HUDEP-2 (cell line): ENCODE data around the gene MYH6.

ENCODE experiments used
- DNase-seq, 76 experiments: peaks; one replicate each; lab custom pipeline; 2025; ENCODE audit not compliant: unreplicated experiment in 76 of 76; lab: John Stamatoyannopoulos, UW

Gene MYH6

DNA sequence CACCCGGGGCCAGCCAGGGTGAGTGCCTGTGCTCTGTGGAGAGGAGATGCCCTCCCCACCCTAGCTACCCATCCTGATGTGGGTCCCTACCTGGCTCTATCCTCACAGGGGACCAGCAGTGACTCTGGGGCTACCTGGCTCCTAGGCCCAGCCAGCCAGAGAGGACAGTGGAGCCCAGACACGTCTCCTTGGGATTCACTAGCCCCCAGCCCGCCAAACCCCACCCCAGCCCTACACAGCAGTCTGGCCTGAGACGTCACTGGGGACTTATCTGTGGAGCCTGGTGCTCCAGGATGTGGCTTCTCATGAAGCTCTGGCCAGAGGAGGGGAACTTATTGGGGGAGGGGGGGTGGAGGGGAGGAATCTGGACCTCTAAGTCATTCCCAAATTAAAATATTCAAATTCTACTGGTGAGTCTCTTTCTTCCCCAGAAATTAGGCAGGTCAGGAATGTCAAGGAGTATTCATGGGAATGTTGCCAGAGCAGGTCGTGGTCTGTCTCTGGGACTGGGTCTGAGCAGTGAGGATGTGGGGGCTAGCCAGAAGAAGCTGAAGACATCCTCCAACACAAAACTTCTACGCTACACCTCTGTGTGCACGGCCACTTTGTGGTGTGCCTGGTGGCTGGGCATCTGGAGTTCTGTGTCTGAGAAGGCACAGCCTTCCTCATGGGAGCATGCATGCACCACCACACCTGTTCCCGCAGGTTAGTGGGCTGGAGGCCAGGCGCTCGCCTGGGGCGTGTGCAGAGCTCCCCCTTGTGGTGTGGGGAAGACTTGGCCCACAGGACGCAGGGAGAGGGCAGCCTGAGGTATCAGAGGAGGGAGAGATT lies 28.5 kb downstream of the MYH6 start:
- DNase-seq = peak in 39 of 76 experiments; percentile 0 to 55 (median 22)

DNA sequence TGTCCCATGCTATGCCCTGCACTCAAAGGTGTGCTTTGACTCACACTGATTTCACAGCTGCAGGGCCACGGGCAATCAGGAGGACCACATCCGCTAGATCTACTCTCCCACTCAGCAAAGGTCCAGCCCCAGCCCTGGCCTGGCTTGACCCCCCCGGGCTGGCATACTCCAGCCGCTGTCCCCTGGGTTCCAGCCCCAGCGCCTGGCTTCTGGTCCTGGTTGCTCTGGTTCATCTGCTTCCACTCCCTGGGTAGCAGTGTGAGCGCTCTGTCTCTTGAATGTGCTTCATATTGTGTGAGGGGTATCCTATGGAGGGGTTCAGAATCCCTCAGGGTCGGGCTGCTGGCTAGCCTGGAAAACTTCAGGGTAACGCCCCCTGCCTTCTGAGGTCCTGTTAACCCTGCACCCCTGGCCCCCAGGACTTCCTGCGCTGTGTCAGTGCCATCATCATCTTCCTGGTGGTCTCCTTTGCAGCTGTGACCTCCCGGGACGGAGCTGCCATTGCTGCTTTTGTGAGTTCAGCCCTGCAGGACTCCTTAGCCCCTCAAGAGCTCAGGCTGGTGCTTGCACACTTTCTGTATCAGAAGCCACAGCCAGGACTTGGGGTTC lies 29.4 kb downstream of the MYH6 start:
- no peak for DNase-seq

DNA sequence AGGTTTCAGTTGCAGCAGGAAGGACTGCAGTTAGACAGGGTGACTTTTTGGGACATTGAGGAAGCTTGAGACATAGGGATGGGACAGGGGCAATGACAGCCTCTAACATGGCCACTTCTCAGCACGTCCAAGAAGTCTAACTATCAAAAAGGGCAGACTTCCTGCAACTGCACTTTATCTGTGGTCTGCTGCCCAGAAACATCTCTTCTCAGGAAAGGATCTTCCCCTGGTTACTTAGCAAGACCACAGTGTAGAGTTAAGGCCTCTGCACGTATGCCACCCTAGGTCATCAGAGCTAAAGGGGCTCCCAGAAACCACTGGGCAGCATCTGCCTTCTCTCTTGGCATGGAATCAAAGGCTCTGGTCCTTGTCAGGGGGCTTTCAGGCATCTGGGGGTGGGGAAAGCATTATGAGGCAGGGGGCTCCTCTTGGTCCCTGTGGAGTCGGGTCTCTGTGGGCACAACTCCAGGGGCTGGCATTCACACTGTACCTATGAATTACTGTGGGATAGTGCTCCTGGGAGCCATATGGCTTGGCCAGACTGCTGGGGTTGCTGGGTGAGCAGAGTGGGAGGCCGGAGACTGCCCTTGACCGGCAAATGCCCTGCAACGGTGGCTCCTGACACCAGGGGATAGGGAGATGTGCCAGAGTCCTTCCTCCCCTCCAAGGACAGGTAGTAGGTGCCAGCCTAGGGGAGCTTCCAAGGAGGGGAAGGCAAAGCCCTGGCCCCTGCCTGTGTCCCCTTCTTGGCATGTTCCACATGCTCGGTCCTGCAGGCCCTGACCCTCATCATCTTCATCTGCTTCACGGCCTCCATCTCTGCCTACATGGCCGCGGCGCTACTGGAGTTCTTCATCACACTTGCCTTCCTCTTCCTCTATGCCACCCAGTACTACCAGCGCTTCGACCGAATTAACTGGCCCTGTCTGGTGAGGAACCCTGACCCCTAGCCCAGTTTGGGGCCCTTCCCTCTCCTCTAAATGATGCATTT lies 30.2 kb downstream of the MYH6 start:
- no peak for DNase-seq

DNA sequence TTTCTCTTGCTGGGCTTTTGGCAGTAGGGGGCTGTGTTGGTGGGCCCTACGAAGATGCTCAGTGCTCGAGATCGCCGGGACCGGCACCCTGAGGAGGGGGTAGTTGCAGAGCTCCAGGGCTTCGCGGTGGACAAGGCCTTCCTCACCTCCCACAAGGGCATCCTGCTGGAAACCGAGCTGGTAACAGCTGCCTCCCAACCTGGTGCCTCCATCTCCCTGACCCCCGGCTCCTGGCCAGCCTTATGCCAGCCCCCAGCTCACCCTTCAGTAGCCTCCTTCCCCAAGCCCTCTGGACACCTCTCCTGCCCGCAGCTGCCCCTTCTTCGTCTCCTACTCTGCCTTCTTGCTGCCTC lies 30.9 kb downstream of the MYH6 start:
- no peak for DNase-seq

DNA sequence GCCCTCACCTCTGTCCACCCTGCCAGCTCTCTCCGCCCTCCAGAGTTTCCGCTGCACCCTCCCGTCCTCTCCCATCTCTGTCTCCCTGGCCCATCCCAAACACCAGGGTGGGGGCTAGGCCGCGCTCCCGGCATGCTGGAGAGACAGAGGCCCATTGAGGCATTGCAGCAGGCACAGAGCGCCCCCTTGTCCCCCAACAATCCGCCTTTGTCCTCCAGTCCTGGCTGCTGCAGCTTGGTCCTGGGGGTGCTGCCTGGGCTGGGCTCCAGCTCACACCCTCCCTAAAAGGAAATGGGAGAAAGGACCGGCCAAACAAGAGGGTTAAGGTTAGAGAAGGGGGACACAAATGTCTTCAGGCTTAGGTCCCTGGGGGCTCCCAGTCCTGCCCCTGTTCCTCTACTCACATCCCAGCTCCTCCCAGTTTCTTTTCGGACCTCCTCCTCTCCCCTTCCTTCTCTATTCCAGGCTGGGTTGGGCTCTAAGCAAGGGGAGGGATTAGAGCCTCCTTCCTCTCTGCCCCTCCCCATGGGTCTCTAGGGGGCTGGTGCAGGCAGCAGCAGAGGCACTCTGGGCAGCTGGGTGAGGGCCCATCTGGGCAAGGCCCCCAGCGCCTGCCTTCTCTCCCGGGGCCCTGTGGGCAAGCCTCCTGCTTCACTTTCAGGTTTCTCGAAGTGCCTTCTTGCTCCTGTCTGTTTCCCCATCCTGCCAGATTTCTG lies 31.4 kb downstream of the MYH6 start, which contains the start of gene CMTM5:
TSS of gene CMTM5 (plus strand) at position 565 of the 716 bp plus-strand sequence. CDS start 206 bp downstream, outside the sequence.
- DNase-seq = no peak

DNA sequence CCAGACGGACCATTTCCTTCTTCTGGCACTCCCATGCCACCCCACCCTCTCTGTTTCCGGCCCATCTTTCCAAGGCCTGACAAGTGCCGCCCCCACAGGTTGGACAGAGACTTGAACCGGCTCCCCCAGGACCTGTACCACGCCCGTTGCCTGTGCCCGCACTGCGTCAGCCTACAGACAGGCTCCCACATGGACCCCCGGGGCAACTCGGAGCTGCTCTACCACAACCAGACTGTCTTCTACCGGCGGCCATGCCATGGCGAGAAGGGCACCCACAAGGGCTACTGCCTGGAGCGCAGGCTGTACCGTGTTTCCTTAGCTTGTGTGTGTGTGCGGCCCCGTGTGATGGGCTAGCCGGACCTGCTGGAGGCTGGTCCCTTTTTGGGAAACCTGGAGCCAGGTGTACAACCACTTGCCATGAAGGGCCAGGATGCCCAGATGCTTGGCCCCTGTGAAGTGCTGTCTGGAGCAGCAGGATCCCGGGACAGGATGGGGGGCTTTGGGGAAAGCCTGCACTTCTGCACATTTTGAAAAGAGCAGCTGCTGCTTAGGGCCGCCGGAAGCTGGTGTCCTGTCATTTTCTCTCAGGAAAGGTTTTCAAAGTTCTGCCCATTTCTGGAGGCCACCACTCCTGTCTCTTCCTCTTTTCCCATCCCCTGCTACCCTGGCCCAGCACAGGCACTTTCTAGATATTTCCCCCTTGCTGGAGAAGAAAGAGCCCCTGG lies 32.4 kb downstream of the MYH6 start:
- no peak for DNase-seq

DNA sequence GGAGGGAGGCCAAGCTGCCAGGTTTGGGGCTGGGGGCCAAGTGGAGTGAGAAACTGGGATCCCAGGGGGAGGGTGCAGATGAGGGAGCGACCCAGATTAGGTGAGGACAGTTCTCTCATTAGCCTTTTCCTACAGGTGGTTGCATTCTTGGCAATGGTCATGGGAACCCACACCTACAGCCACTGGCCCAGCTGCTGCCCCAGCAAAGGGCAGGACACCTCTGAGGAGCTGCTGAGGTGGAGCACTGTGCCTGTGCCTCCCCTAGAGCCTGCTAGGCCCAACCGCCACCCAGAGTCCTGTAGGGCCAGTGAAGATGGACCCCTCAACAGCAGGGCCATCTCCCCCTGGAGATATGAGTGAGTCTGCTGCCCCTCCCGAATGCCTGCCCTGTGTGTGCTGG lies 35.0 kb downstream of the MYH6 start:
- no peak for DNase-seq

DNA sequence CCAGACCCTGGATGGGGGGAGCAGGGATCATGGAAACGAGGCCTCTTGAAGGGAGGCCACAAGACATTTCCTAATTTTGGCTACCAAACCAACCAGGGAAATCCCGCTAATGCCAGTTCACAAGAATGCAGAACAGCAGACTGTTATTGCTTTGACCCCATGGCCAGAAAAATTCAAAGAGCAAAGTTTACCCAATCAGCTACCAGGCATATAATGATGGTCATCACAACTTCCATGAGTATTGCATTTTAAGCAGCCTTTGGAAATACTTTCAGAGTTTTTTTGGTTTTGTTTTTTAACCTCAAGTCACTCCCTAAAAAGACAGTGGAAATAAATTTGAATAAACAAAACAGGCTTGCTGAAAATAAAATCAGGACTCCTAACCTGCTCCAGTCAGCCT lies 35.6 kb downstream of the MYH6 start, which contains the start of gene IL25:
TSS of gene IL25 (plus strand) at position 301 of the 400 bp plus-strand sequence.
- no peak for DNase-seq

DNA sequence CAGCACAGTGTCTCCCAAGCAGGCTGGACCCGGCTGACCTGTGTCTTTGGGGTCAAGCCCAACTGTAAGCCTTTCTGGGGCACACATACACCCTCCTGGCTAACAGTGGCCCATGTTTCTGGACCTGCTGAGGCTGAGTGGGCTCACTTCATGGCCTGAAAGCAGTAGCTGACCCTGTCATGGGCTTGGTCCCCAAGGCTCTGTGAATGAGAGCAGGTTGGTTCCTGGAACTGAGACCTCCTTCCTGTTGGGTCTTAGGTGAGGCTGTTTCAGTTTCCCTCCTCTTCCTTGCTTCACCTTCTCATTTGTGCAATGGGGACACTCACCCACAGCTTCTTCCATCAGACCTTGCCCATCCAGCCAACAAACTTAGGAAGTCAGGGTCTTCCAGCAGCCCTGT lies 36.2 kb downstream of the MYH6 start:
- DNase-seq = no peak

DNA sequence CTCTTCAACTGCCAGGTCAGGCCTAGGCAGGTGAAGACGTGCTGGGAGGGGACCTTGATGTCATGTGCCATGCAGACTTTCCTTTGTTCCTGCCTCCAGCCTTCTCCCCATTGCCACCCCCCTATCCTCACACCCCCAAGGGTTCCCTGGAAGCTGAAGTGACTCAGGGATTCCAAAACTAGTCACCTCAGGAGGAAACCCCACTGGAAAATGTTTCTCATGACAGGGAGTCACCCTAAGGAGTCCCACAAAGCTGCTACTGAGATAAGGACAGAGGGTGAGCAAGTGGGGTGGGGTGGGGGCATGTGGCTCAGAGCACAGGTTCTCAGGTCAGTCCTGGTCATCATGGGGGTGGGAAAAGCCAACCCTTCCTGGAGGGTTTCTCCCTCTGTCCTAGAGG lies 37.9 kb downstream of the MYH6 start:
- DNase-seq = no peak

DNA sequence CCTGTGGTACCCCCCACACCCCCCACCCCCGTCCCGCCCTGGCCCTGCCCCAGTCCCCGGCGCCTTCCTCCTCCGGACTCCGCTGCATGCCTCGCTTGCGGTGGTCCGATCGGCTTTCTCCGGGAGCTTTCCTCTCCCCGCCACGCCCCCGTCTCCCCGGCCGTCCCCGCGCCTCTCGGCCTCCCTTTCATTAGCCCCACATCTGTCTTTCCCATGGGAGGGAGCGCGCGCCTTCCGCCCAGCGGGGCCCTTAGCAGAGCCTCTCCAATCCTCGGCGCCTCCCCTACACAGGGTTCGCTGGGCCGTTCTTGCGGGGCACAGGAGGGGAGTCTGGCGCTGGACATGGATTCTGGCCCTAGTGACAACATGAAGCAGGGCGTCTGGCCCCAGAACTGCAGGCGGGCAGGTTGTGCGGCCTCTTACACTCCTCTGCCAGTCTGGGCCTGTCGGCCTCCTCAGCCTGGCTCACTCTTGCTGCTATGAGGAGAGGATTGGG lies 41.6 kb downstream of the MYH6 start:
- DNase-seq = no peak

DNA sequence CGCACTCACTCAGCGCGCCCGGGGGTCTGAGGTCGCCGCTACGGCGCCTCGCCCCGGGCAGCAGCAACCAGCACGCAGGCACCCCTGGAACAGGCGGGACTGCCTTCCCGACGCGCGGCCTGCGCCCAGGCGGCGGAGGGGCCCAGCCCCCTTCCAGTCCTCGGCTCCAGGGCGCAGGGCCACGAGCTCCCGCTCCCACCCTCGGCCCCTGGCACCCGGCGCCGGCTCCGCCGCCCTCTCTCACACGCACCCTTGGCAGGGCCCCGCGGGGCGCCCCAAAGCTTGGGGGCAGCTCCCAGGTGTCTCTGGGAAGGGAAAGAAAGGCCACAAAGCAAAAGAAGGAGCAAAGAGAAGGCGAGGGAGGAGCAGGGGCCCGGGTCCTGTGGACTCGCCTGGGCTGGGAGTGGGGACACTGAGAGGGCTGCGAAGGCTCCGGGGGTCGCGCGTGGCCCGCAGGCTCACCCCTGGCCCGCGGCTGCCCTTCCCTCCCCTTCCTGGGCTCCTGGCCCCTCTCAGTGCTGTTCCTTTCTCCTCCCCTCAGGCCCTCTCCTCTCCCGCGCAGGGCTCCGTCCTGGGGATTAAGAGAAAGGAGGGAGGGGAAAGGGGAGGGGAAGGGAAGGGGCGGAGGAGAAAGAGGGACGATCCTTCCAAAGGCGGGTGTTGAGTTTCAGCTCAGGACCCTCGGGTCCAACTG lies 42.2 kb downstream of the MYH6 start:
- DNase-seq = no peak

DNA sequence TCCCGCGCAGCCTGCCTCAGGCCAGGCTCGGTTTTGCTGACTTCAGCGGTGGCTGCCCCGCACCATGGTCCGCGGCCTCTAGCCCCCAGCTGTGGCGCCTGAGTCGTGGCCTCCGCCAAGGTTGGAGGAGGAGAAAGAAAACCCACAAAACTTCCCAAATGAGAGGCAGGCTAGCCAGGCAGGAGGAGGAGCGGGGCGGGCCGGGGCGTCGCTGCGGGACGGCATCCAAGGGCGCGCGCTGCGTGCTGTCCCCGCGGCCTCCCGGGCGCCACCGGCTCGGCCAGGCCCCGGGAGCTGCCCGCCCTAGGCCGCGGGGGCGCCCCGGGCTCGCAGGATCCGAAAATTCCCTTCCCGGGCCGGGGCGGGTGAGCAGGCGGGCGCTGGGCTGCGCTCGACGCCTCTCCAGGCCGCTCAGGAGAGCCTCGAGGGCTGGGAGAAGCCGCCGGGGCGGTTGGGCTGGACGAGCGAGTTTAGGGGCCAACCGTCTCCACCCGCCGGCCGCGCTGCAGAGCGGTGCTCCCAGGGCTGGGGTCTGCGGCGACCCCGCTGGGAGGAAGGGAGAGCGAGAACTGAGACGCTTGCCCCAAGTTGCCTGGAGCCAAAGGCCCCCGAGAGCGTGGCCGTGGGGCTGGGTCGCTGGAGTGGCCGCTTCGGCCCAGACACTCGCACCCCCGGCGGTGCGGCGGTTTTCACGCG lies 42.9 kb downstream of the MYH6 start, which contains the start of gene EFS:
TSS of gene EFS (minus strand) at position 137 of the 696 bp plus-strand sequence. CDS start 147 bp downstream, outside the sequence.
- no peak for DNase-seq

DNA sequence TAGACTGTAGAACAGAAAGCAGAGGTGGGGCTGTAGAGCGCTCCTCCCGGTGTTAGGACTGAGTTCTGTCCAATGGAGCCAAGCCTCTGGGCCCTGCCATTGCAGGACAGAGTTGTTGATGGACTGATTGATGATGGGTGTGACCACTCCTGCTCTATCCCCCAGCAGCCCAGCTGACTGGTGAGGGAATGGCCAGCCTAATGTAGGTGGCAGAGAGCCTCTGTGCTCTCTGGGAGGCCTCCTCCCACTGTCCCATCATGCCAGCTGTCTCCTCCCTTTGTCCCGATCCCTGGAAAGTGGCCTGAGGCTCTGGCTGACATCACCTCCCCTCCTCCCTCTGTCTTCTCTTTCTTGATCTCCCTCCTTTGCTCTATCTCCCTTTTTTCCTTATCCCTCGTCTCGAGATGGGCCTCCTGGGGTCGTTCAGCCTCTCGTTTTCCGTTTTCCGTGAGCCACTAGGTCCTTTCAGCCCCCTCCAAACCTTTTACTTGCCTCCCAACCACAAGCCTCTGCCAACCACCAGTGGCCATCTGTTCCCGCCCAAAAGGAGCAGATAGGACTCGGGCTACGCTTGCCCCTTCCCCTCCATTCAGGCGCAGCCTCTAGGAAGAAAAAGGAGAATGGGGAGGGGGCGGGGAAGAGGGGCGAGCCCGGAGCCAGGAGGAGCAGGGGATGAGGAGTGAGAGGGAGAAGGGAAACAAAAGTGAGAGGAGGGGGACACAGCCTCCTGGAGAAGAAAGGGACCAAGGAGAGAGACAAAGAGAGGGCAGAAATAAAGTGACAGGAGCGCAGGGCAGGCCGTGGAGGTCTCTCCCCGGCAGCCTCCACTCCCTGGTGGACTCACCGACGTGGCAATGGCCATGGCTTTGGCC lies 43.7 kb downstream of the MYH6 start:
- DNase-seq = no peak

DNA sequence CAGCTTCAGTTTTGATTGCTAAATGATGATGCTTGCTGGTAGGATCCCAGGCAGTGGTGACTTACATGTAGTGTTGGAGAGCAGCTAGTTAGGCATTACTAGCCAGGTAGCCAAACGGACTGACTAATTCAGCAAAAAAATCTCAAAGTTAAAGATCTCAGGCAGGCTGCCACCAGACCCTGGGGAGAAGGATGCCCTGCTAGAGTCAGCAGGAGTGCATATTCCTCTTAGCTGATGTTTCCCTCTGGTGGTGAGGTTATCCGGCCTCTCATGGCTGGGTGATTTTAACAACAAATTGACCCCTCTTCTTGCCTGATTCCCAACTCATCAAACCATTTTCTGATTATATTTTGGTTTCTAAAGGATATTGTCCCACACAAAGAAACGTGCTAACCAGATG lies 45.9 kb downstream of the MYH6 start:
- DNase-seq = no peak

DNA sequence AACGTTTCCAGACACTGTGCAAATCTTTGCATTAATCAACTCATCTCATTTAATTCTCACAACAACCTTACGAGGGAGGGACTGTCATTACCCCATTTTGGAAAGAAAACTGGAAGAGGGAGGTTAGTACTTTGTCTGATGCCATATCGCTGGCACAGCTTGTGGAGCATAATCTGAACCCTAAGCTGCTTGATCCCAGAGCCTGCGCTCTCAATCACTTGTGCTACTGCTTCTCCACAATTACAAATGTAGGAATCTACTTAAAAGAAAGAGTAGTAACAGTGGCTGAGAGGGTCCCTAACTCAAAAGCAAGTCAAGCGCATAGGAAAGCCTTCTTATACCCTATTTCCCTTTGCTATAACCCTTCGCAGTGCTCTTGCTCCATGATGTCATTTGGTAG lies 46.3 kb downstream of the MYH6 start:
- no peak for DNase-seq

DNA sequence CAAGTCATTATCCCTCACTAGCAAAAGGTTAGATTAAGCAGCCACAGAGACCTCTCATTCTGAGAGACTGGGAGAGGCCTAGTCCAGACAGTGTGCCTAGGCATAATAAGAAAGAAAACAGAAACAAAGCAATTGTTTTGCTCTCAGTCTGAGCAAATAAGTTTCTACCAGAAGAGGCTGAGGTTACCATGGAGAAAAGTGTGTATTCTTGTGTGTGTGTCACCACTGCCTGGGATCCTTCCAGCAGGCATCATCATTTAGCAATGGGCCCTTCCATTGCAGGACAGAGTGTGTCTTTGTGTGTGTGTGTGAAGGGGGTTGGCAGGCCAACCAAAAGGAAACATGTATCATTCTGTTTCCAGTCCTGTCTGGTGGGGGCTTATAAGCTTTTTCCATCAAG lies 46.8 kb downstream of the MYH6 start:
- DNase-seq = no peak
